Astrocyte of the cerebellum (primary cell): ENCODE results near the gene TTF1.
A peak's percentile ranks its signal among the peaks of the same experiment; 100 is the strongest.

Experiments
- DNase-seq: peaks from one replicate; pipeline ENCODE4 v3.0.0-alpha.2; 2011; ENCODE audit warnings: low read depth
- H3K4me3 ChIP-seq: 2 replicates; pipeline ENCODE4 v1.5.1; 2011; ENCODE audit warnings: mild to moderate bottlenecking, low read depth, low read length, moderate library complexity
- in situ Hi-C: cut with HindIII; loops from 2 replicates; pipeline ENCODE4 v1.10.0; 2017; ENCODE audit warnings: low sequenced_read_pairs
- TF ChIP-seq, protein P1 (sequence below): IDR thresholded peaks from 2 replicates; pipeline ENCODE4 v1.5.1; 2012; ENCODE audit warnings: low read length, low read depth, moderate library complexity, mild to moderate bottlenecking; ENCODE audit errors: missing control alignments

Gene TTF1

DNA sequence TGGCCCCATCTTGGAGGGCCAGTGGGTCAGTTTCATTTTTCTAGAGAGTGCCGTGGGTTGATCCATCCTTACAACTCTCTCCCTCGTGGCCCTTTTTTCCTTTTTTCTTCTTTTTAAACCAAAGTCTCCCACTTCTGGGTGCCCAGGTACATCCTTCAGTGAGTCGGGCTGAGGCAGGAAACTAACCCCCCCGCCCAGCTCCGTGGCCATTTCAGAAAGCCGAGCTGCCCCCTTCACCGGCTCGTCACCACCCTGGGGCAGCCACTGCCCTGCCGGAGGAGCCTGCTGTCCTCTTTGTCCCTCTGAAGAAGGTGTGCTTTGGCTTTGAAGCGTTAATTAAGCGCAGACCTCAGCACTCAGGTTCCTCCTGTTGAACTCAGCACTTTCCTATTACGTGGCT, 8.5 kb upstream of the TTF1 start:
- in situ Hi-C loops = no loop called here
- TF ChIP-seq, protein P1, sequence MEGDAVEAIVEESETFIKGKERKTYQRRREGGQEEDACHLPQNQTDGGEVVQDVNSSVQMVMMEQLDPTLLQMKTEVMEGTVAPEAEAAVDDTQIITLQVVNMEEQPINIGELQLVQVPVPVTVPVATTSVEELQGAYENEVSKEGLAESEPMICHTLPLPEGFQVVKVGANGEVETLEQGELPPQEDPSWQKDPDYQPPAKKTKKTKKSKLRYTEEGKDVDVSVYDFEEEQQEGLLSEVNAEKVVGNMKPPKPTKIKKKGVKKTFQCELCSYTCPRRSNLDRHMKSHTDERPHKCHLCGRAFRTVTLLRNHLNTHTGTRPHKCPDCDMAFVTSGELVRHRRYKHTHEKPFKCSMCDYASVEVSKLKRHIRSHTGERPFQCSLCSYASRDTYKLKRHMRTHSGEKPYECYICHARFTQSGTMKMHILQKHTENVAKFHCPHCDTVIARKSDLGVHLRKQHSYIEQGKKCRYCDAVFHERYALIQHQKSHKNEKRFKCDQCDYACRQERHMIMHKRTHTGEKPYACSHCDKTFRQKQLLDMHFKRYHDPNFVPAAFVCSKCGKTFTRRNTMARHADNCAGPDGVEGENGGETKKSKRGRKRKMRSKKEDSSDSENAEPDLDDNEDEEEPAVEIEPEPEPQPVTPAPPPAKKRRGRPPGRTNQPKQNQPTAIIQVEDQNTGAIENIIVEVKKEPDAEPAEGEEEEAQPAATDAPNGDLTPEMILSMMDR = no peak
- no peak overlapping the region for H3K4me3 ChIP-seq
- DNase-seq = no peak

DNA sequence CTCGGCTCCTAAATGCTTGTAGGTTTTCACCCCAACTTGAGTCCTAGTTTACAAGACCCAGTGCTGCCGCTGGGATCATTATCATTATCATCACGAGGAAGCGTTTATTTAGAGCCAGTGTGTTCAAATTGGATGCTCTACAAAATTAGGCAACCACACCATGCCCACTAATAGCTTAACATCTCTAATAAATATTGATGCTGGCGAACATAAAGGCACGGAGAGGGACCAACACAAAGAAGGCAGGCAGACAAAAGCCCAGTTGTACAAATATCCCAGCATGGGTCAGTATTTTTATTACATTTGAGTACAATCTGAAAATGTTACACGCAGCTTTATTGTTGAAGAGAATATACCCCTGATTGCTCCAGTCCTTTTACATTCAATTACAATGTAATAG, 8.1 kb upstream of the TTF1 start:
- no peak for DNase-seq
- no peak overlapping the region for H3K4me3 ChIP-seq
- in situ Hi-C loops = no loop called here
- TF ChIP-seq, protein P1 = no peak

DNA sequence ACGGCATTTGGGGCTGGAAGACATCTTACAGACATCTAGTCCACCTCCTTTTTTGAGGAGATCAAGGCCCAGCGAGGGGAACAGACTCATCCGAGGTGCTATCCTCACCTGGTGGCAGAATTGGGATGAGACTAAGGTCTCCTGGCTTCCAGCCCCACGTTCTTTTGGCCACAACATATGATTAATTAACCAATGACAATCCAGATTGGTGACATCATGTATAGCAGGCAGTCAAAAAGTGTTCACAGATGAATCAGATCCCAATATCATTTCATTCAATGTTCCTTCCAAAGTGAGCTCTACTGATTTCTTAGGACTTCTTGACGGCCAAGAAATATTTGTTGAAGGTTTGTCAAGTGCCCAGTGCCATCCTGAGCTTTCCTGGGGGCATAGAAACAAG, 7.3 kb upstream of the TTF1 start:
- no peak overlapping the region for H3K4me3 ChIP-seq
- no peak for DNase-seq
- TF ChIP-seq, protein P1 = no peak
- in situ Hi-C loops = no loop called here

DNA sequence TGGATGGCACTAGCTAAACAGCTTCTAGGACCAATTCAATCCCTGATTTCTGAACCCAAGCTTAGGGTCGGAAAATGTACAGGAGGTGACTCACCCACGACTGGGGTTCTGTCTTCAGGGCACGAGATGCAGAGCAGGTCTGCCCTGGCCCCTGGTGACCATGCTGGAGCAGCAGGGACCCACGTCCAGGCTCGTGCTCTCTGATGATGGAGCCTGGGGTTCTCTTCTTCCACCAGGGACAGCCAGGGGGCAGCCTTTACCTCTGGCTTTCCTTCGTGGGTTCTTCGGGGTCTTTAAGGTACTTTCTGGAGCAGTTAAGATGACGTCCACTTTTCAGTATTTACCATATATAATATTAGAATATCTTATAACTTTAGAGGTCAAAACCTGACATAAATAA, 5.4 kb upstream of the TTF1 start:
- in situ Hi-C loops = no loop called here
- H3K4me3 ChIP-seq = no peak overlapping the region
- TF ChIP-seq, protein P1 = peak; percentile 71

DNA sequence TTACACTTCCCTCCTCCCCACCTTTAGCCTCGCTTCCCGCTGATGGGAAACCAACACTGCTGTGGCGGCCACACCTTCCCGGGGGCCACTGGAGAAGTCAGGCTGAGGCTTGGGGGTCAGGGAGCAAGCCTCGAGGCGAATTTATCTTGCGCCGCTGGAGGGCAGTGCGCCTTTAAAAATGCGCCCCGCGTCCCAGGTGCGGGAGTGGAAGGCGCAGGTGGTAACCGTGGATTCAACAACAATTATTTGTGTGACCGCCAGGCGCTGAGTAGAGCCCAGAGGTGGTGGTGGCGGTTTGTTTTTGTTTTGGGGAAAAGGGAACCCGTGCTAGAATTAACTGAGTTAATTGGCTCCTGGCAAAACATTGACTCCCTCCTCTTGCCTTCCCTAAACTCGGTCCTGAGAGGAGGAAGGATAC, 4.5 kb upstream of the TTF1 start:
- DNase-seq = no peak
- no peak overlapping the region for H3K4me3 ChIP-seq
- TF ChIP-seq, protein P1 = peak; percentile 53
- in situ Hi-C loops = no loop called here

More for the DNA sequence above, 5.4 kb upstream of the TTF1 start:
- DNase-seq = no peak

DNA sequence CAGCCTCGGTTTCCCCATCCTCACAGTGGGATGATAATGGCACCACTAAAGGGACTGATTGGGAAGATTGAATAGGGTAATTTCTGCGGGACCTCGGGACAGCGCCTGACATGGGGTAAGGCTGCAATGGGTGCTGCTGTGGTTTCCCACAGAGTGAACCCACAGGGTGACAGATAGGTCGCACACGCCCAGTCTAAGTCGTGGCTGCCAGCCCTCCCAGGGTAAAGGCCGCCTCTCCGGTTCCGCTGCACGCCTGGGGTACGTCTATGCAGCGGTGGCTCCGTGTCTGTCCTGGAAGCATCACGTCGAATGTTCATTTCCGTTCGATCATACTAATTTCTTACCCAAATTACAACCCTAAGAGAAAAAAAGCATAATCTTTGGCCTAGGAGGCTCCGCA, 4.0 kb upstream of the TTF1 start:
- in situ Hi-C loops = no loop called here
- peak overlapping the region; percentile 51 for H3K4me3 ChIP-seq
- TF ChIP-seq, protein P1 = no peak
- no peak for DNase-seq
